GM21786 (cell line): Measurements from ENCODE around the gene SLC1A3.

Source experiments
- ATAC-seq: cut with Tn5 transposase; IDR thresholded peaks from one replicate; pipeline ENCODE4 v1.9.1; 2021; ENCODE audit not compliant: unreplicated experiment

SLC1A3 gene

DNA sequence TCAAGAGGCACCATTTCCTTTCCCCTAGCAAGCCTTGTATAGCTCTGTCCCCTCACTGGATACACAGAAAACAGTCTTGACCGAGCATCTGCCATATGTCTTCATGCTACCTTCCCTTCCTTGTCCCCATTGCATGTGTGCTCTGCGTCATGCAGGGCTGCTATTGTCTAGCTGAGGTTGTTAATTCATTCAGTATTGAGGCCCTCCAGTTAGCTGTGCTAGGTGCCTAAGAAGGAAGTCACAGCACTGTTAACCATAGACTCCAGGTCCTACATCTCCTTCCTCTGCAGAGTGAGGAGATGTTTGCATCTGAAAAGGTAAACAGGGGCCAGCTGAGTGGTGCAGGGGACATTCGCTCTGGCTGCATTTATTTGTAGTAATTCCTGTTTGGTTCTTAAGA is 48.2 kb downstream of the SLC1A3 start:
- ATAC-seq, result no peak

DNA sequence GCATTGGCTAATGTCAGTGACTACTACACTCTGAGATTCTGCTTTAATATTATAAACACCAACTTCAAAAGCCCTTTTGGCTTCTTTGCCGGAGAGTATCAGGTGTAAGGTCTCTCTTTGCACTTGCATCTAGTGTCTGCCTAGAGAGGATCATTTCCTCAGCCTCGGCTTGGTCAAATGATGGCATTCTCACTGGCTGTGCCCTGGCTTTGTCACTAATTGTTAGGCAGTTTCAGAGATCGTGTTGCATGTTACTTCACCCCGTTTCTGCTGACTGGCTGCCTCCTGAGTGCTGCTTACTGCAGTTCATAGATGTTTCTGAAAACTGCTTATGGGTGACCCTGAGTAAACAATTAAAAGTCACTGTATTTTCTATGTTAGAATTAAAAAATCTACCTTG is 48.8 kb downstream of the SLC1A3 start:
- no peak for ATAC-seq

DNA sequence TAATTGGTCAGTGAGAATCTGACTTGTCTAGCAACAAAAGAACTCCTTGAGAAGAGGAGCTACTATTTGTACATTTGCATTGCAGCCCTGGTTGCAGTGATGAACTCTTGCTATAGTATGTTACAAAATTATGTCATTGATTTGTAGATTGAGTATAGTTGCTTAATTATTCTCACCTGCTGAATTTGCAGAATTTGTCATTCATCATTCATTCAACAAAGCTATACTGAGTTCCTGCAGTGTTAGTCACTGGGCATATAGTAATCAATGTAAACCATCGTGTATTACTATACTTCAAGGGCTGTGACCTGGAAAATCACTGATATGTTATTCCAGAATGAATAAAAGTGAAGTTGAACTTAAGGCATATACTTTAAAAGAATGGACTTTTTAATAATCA is 50.1 kb downstream of the SLC1A3 start:
- ATAC-seq, result no peak

DNA sequence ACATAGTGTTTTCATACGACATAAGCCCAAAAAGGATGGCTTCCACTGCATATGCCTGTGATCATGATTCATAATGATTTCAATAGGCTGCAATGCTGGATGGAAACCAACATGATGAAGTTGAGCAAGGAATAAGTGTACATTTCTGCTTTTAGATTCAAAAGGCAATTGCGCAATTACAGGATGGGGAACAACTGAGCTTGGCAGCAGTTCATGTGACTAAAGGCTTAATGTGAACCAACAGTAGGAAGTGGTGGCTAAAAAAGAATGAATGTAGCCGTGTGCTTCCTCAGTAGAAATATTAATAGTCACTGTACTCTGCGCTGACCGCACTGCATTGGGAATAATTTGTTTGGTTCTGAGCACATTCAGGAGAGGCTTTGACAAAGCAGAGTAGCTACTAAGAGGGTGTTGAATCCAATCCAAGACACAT is 51.2 kb downstream of the SLC1A3 start:
- ATAC-seq, result no peak

DNA sequence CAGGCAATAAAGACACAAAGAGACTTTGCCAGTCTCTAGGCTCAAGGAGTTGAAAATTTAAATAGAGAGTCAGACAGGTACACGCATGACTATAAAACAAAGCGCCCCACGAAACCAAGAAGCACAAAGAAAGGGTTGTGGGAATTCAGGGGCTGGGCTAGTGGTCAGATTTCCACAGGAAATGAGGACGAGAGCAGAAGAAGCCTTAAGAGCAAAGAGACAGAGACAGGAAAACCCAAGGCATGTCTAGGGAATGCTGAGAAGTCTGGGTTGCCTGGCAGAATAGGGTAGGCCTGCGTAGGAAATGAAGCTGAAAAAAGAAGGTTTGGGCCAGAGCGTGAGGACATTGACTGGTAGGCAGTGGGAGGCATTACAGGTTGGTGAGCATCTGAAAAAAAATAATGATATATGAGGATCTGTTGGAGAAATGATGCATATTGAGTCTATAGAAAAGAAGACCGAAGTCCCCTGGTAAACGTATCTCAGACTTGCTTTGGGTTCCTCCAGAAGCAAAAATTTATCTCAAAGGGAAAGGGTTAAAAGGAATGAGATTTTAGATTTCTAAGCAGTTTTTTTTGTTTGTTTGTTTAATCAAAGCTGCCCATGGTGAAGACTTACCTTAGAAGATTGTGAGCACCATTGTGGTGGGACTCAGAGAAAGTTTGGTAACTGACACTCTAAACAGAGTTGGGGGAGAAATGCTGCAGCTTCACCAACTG is 51.8 kb downstream of the SLC1A3 start:
- ATAC-seq, result no peak

DNA sequence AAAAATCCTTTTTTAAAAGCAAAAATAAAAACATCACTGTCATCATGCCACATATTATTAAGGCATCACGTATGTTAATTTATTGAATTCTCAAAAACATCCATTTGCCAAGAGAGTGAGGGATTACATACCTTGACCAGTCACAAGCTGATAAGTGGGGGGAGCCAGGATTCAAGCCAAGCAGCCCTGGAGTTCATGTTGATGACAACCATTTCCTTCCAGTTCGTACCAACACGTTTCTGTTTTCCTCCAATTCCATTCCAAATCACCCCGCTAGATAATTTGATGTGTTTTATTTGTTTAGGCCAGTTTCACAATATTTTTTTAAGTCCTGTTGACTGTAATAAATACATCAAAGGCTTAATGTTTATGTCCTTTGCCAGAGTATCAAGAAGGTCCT is 53.0 kb downstream of the SLC1A3 start:
- no peak for ATAC-seq

DNA sequence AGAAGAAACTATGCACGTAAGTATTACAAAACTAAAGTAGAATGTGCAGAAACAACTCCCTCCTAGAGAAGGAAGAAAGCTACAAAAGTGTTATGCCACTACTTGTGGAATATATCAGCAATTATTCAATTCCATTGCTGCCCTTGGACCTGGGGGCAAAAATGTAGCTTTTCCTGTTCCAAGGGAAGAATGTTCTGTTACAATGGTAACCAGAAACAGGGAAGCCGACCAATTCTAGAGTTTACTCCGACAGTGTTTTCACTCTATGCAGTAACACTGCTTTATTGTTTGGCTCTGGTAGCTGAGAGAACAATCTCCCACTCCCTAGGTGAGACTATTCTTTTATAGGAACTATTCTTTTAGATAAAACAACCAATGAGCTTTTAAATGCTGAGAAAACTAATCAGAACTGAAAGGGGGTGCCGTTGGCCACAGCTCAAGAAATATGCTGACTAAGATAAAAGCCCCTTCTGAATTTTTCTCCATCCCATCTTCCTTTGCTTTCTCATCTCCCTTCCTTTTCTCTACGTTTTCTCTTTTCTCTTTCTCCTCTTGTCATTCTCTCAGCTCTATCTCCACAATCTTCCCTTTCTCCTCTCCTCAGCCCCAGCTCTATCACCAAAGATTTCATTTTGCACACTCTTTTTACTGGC is 54.1 kb downstream of the SLC1A3 start:
- ATAC-seq, result no peak

DNA sequence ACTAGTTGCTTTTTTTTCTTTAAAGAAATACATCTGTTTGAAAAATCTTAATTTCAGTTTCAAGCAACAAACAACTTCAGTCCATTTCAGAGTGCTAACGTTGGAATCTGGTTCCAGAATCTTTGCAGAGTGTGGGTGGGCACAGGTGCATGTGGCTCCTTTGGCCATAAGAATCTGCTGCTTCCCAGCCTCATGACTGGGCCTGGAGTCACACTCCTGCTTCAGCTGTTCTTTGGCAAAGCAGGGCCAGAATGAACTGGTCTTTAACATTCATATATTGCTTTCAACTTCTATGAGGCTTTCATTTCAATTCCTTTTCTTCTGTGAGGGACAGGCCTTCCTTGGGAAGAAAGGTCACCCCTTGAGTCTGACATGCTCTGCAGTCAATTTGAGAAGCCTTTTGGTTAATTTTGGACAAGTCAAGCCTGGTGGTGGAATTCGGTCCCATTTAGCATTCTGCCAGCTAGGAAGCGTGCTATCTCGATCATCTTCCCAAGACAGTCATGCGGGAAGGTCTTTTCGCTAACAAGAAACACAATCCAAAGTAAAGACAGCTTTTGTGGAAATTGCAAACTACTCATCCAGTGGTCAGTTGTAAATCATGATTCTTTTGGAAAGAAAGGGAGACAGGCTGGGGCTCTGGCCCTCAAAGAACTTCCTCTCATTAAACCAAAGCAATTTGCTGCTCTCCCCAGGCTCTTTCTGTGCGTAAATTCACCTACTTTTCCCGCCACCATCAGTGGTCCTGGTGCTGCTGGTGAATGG is 55.2 kb downstream of the SLC1A3 start:
- ATAC-seq, result no peak

DNA sequence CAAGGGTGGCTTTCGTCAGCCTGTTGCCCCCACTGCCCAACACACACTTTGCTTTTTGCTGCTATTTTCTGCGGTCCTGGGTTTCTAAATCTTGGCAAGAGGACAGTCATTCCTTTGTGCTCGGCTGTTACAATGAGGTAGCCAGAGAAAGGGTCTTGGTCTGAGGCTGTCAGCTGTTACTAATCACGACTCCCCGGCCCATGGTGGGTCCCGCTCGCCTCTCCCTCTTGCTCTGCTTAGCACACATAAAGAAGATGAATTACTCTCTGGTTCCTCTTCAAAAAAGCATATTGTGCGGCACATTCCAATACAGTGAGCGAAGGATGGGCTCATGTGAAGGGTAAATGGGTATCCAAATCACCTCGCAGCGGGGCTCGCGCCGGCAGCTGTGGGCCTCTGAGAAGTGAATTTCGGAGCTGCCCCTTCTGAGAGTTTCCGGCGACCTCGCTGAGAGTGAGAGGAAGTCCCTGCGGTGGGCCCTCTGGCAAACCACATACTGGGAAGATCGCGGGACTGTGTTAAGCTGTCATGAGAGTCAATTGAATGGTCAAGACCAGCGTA is 56.0 kb downstream of the SLC1A3 start:
- ATAC-seq, result no peak

DNA sequence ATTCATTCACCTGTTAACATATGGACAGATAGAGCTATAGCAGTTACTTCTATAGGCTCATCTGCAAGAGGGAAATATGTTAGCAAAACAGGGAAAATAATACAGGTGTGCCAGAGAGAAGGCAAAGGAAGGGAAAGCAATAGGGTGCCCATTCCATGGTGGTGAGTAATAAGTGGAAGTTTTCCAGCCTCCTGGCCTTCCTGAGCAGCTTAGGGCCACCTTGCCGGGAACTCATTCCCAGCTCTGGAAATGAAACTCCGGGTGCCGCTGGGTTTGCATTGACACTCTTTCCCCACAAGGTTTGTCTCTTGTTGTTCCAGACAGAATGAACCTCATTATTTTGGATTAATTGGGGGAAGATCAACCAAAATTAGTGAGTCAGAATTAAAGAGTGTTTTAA is 58.4 kb downstream of the SLC1A3 start:
- no peak for ATAC-seq

DNA sequence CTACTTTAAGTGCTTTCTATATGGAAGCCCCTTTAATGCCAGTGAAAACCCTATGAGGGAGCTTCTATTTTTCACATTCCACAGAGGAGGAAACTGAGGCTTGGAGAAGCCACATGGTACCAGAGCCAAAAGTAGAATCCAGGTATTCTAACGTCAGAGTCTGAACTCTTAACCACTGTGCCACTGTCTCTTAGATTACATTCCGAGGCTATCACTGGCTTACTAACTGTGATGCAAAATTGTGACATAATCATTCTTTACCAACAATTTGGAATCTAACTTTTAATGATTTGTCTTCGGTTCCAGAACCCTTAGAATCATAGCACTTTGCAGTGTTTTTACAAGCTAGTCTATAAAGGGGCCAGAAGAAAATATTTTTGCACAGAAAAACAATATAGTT is 59.2 kb downstream of the SLC1A3 start:
- ATAC-seq, result no peak

DNA sequence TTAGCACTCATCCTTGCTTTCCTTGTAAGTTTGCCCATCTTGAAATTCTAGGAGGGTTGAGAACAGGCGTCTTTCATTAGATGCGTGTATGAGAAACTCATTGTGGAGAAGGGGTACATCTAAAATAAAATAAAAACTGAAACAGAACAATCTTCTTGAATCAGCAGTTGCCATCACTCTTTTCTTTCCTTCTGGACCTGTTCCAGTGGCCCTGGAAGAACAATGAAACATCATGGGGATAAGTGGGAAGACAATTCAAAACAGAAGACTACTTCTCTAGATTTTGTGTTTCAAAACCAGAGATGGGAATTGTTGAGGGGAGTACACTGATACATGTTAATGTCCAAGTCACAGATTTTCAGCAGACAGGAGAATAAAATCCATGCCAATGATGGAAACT is 59.9 kb downstream of the SLC1A3 start:
- ATAC-seq, result no peak

DNA sequence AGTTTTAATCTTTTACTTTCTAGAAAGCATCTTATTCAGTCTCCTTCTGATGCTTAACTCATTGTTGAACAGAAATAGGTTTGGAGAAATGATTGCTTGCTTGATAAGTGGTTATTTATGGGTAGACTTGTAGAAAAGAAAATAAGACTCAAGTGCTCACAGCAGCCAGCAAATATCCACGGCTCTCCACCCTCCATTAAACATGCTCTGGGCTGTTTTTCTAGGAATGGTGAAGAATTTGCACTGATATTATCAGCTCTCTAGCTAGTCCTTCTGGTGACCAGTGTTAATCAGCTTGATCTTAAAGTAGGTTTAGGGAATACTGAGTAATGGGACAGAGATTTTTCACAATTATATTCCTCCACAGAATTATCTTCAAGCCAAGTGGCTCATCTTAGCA is 60.6 kb downstream of the SLC1A3 start:
- no peak for ATAC-seq

DNA sequence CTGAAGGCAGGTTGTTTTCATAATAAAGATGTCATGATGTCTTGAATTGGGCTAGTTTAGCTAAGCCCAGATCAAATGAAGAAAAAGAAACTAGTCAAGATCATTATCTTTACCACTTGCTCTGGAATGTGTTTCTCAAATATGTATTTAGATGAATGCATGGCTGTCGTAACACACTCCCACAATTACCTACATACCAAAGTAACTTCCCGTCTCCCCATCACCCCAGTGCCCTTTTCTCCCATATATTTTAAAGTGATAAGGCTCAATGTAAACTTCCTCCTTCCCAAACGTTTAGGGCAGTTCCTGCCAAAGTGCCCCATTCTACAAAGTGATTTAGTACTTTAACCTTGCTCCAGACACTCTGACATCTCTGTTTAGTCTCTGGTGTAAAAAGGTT is 61.4 kb downstream of the SLC1A3 start:
- no peak for ATAC-seq

DNA sequence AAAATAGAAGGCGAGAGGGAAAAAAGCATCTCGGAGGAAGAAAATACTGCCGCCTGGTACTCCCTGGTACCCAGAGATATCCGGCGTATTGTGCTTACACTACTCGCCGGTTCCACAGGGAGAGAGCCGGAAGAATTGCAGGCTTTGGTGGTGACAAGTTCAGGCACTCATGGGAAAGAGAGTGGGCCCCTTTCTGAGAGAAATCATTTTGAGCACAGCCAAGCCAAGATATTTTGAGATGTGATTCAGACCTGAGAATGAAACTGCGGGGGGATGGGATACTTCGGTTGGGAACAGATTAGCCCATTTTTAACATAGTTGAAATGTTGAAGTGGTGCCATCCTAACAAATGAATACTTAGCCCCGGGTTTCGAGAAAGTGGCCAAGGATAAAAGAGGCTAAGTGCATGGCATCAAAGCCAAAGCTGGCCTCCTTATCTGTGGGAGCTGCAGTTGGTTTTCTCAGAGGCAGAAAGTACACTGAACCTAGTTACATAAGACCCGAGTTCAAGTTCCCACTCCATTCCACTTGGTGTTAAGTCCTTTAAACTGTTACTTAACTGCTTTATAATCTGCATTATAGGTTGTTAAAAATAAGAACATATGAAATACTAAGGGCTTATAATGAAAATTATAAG is 62.7 kb downstream of the SLC1A3 start:
- no peak for ATAC-seq

DNA sequence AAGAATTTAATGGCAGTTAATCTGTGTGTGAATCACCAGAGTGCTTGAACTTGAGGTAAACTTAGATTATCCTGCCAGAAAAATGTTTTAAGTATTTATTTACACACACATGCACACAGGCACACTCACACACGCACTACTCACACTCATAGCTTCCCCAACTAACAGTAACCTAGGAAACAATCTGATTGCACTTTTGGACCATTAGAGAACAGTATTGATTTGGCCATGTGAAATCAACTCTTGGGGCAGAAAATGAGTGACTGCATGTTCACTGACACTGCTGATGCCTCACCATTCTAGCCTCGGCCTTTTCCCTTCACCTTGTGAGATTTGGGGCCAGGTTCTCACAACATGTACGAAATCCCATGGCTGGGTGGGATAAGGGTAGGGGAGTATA is 64.1 kb downstream of the SLC1A3 start:
- ATAC-seq, result no peak

DNA sequence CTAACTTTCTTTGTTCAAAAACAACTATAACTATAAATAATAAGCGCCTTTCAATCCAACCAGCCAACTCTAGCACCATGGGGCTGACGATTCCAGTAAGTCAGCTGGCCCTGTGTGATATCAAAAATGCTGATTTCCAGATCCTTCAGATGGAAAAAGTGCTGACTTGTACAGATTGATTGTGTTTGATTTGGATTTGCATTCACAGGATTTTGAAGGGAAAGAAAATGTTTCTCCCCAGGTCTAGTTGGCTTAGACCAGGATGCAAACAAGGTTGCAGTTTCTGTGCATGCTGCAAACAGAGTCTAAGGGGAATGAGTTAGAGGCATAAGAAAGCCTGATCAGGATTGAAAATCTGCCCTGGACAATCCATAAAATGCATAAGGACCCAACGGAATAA is 68.9 kb downstream of the SLC1A3 start:
- ATAC-seq, result no peak

DNA sequence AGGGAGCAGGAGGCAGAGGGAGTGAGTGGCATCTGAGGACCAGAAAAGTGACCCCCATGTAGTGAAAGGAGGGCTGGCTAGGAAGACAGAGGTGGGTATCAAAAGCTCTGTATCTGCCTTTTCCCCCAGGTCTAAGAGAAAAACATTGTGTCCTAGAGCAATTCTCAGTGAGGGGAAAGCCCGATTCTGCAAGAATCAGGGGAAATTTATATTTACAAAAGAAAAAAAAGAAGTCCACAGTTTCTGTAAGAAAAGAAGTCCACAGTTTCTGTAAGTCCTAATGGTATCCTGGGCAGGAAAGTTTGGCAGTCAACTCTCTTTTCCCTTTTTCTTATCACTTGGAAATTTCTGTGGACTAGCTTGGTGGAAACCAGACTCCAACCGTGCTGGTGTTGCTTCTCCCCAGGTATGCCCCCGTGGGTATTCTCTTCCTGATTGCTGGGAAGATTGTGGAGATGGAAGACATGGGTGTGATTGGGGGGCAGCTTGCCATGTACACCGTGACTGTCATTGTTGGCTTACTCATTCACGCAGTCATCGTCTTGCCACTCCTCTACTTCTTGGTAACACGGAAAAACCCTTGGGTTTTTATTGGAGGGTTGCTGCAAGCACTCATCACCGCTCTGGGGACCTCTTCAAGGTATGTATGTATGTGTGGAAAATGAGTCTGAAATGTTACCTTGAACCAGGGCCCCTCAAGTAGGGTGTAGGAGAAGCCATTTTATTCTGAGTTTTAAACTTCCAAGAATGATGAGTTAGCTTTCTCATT is 73.0 kb downstream of the SLC1A3 start:
- no peak for ATAC-seq

DNA sequence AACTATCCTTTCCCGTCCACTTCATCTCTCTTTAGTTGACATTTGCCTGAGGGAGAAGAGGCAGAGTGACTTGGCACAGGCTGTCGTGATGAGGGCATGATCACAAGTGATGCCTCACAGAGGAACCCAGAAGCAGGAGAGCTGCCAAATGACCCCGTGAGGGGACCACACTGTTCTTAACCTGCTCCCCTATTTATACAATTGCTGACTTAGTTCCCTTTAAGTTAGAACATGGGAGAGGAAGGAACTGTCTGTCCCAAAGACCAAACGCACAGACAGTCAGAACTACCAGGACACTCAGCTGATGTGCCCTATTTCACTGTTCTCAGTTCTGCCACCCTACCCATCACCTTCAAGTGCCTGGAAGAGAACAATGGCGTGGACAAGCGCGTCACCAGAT is 73.7 kb downstream of the SLC1A3 start:
- ATAC-seq, result no peak

DNA sequence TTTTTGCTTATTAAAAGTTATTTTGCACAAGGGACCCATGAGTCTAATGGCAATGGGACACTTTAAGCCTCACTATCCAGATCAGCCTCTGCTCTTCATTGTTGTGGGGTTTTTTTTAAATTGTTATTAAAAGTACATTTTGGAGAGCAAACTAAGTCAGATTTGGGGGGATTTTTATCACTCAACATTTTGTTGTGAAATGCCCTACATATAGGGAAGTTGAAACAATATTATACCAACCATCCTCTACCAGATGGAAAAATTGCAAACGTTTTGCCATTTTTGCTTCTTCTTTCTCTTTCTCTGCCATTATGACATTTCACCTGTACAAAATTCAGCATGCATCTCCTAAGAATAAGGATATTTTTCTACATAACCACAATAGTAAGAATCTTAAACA is 75.3 kb downstream of the SLC1A3 start:
- no peak for ATAC-seq

DNA sequence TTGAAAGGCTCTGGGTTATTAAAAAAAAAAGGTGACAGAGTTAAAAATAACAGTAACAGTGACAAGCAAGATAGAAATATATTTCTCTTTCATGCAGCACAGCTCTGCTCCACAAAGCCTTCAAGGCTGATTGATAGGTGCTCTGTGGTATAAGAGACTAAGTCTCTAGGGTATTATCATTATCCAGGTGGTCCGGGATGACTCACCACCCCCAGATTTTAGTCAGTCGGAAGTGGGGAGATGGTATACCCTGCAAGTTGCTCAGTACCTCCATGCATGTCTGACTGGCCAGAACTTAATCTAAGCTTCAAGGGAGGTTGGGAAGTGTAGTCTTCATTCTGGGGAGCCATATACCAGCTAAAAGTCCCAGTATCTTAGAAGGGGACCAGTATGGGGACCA is 76.1 kb downstream of the SLC1A3 start:
- ATAC-seq, result no peak
